Lower leg skin (tissue), 3 donors: Measurements from ENCODE around the gene ITPKB.

Source experiments
- POLR2A ChIP-seq, 2 donors: fragments of 450-650 bp; IDR thresholded peaks; one replicate each; pipeline ENCODE4 v1.6.1; 2016 to 2017; ENCODE audit warnings: antibody characterized with exemption in 2 of 2, mild to moderate bottlenecking in 1 of 2, moderate library complexity in 1 of 2
- TF ChIP-seq, protein P1 (sequence below), 3 donors: fragments of 450-650 bp; IDR thresholded peaks; one replicate each; pipeline ENCODE4 v1.5.1; 2016; ENCODE audit warnings: antibody characterized with exemption in 3 of 3, mild to moderate bottlenecking in 3 of 3, moderate library complexity in 2 of 3

- TF ChIP-seq, protein P1, sequence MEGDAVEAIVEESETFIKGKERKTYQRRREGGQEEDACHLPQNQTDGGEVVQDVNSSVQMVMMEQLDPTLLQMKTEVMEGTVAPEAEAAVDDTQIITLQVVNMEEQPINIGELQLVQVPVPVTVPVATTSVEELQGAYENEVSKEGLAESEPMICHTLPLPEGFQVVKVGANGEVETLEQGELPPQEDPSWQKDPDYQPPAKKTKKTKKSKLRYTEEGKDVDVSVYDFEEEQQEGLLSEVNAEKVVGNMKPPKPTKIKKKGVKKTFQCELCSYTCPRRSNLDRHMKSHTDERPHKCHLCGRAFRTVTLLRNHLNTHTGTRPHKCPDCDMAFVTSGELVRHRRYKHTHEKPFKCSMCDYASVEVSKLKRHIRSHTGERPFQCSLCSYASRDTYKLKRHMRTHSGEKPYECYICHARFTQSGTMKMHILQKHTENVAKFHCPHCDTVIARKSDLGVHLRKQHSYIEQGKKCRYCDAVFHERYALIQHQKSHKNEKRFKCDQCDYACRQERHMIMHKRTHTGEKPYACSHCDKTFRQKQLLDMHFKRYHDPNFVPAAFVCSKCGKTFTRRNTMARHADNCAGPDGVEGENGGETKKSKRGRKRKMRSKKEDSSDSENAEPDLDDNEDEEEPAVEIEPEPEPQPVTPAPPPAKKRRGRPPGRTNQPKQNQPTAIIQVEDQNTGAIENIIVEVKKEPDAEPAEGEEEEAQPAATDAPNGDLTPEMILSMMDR (IDR thresholded peaks at IDR 0.05), result no peak
- TF ChIP-seq POLR2A (IDR thresholded peaks at IDR 0.05), result no peak
Observed at GRCh38 chr1:226695335-226695900, 43.7 kb downstream of the ITPKB start.
